Stimulated activated CD4-positive, alpha-beta T cell treated with anti-CD3 and anti-CD28 coated beads, TNF-alpha, amount 100 ng/mL, for 48 hours (primary cell): Measurements from ENCODE around the gene OSCP1.

Experiments used
- DNase-seq, 3 donors: peaks; one replicate each; pipeline ENCODE4 v3.0.0-alpha.2; 2020; ENCODE audit warnings: low read depth in 3 of 3

The OSCP1 gene

DNA sequence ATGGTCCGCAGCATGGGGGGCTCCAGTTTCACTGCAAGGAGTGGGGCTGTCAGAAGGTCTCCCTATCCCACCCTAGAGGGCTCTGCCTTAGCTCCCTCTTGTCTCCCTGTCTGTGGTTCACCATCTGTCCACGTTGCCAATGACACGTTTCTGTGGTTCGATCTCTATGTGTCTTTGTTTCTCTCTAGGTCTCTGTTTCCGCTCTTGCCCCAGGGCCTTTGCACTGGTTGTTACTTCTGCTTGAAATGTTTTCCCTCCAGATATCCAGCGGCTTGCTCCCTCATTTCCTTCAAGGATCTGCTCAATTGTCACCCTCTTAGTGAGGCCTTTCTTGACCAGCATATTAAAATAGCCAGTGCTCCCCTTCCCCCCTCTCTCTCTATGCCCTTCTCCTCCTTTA lies 22.4 kb upstream of the OSCP1 start:
- no peak for DNase-seq

DNA sequence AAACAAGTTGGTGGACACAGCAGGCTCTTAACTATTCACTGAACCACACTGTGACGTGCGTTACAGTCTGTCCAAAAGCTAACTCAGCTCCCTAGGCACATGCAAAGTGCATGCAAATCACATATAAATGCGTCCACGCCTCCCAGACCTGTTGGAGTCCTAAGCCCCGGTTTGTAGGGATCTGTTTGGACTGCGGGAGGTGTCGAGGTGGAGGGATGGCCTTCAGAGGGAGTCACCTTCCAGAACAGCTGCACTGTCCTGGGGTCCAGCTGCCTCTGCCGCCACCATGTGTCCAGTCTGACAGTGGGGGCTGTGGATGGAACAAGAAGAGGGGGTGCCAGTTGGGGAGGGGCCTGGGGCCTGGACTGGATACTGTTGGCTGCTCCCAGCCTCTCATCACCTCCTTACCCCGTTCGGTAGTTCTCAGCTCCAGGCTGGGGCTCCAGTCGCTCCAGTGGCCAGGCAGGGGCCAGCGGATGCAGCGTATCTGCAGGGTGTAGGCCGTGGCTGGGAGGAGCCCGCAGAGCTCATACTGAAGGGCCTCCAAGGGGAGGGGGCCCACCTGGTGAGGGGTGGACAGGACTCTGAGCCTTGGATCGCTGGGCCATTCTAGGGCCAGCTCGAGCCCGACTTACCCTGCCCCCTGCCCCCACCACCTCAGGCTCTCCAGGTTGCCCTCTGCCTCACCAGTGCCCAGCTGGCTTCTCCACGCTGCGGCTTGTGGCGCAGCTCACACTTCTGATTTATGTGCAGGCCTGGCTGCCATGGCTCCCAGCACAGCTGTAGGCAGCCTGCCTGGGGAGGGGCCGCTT lies 21.8 kb upstream of the OSCP1 start:
- DNase-seq = no peak

DNA sequence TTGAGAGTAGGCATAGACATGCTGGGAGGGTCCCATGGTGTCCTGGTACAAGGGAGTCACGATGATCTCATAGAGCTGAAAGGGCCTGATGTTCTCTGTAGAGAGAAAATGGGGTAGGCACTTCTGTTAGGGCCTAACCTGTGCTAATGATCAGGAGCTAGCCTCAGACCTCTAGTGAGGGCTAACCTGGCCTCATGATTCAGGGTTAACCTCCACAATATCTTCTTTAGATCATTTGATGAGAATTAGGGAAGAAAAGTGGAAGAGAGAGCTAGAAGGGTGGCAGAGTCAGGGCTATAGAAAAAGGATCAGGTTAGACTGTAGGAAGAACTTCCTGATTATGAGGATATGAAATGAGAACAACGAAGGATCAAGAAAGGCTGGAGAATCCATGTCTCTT lies 18.9 kb upstream of the OSCP1 start:
- DNase-seq = no peak

DNA sequence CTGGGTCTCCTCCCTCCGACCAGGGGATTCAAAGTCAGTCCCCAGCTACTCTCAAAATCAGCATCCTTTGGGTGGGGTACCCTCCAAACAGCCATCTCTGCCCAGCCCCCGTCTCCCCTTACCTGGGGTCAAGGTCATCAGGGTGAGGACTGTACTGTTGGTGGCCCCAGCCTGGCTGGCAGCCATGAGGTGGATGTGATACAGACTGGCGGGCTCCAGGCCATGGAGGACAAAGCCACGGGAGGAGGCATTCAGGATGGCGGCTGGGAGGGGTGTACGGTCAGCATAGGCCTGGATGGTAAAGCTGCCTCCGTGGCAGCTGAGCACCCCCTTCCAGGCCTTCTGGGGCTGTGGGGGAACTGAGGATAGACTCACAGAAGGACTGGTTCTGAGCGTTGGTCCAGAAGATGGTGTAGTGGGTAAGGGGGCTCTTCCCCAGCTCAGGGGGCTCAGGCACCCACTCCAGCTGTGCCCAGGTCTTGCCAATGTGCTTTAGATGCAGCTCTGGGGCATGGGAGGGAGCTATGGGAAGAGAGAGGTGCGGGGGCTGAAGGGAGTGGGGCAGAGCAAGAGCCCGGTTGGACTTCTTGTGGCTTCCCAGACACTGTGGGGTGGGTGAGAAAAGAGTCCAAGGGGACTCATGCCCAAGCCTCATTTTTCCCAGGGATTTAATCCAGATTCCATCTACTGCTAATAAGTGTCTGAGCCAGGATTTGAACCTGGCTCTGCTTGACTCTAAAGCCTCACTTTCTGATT lies 17.6 kb upstream of the OSCP1 start:
- no peak for DNase-seq

DNA sequence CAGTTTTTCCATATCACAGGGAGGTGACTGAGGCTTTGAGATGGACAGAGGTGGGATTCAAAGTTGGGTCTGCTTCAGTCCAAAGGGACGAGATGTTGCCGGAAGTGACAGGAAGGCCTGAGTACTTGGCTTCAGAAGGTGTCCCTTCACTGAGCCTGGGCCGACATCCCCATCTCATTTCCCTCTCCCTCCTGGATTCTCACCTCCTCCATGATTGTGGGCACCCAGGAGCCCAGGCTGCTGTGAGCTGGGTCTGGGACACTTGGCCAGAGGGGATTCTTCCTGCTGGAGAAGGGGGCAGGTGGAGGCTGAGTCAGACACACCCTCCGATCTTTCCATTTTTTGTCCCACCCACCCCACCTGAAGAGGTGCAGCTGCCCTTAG lies 16.8 kb upstream of the OSCP1 start:
- no peak for DNase-seq

DNA sequence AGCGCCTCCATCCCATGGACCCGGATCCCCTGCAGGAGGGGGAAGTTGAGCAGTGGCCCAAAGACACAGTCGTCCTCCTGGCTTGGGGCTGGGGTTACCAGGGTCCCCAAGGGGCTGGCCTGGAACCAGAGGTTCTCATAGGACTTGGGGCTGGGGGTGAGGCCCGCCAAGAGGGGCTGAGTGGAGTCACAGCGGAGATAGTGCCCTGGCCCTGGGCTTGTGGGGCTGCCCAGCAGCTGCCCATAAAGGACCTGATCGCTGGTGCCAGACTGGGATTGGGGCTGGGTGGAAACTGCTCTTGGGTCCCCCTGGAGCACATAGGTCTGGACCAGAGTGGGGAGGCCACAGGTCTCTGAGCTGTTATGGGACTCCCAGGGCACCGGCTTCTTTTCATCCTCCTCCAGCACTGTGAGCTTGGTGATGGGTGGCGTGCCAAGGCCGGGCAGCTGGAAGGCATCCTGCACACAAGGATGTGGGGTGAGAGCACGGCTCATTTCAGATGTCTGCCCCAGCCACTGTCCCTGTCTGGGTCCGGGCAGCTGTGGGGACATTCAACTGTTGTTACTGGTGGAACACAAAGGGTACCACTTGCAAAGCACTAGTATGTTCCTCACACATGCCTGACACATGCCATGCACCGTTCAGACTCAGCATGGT lies 16.2 kb upstream of the OSCP1 start:
- no peak for DNase-seq

DNA sequence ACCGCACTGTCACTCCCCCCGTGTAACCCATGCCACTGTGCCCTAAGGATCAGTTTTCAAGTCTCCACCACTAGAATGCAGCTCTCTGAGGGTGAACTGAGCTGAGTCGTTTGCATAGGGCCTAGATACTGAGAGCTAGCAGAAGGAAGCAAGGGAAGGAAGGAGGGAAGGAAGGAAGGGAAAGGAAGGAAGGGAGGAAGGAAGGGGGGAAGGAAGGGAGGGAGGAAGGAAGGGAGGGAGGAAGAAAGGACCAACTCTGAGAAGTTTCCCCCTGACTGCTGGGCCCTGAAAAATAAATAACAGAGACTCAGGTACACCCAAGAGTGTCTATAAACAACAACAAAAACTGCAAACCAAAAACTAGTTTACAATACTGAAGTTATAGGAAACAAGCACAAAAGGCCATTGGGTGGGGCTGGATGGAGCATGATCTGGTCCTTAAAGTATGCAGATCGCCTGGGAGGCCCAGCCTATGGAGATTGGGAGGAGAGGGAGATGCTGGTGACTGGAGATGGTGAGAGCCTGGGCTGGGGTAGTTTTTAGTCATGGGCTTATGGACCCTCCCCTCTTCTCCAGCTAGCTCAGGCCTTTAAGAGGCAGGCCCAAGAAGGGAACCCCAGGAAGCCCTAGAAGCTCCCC lies 15.6 kb upstream of the OSCP1 start:
- DNase-seq = no peak

DNA sequence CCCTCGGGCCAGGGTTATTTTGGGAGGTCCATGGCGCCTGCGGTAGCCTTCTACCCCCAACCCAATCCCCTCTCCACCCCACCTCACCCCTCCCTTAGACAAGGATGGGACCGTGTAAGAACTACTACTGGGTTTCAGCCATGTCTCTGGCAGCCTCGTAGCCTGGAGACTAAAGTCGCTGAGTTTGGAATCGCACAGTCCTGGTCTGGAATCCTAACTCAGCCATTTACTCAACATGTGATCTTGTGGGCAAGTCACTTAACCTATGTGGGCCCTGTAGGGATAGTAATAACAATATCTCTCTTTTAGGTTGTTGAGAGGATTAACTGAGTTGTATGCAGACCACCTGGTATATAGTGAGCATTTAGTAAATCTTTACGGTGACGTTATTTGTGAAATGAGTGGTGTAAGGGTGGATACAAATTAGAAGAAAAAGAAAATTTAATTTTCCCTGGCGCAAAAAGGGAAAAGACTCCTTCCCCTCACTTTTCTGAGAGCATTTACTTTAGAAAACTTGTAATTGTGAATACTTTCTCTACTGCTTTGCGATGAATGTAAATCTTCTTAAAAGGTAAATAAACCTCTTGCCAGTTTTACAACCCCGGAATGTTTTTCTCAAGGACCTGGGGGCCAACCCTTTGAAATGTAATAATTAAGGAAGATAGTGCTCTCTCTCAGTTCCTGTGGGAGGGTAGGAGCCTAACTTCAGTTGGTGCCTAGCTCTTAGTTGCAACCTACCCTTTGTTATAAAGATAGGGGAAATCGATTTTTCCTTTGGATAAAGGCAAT lies 14.5 kb upstream of the OSCP1 start:
- no peak for DNase-seq

DNA sequence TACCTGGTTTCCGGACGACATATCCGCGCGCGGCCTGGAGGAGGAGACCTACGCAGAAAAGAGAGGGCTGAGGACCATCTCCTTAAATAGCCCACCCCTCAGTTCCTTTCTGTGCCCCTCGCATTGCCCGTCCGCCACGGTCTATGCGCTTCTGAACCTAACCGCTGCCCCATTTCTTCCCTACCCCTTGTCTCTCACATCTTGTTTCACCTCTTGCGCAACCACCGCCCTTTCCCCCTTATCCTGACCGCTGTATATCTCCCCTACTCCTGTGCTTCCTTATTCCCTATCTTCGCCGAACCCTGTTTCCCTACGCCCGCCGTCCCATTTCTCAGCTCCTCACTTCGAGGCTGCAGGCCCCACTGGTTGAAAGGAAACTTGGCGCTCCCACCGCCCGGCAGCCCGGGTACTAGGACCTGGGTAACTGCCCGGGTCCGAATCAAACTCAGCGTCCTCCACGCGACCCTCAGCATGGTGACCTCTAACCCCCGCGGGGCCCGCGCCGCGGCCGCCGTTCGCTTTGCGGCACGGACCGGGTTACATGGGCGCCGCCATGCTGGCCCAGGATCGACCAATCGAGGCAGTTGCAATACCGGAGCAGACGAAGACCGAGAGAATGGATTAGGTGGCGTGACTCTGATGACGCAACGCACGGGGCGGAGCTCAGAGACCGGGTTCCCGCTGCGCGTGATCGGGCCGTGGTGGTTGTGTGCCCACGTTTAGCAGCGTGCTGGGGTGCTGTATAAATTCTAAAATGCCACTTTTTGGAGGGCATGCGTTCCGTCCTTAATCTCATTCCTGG lies 13.8 kb upstream of the OSCP1 start, which contains the start of gene MRPS15:
Gene MRPS15, minus strand, starts transcription at position 582 of the 802 bp plus-strand sequence. Its CDS starts 109 bp downstream, at position 473.
- DNase-seq = peak; percentile 89 to 96 (median 92)

DNA sequence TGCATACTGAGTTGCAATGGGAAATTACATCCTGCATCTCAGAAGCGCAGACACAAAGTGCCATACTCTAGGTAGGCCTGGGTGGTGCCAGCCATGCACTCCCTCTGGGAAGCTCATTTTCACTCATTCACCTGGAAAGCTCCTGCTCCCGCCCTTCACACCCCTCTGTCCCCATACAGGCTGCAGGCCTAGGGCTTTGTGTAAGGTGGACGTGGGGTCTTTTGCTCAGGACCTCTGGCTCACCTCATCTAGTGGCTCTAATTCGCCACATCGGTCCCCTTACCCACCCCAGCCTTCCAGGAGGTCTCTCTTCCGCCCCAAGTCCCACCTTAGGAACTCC lies 13.2 kb upstream of the OSCP1 start:
- no peak for DNase-seq

DNA sequence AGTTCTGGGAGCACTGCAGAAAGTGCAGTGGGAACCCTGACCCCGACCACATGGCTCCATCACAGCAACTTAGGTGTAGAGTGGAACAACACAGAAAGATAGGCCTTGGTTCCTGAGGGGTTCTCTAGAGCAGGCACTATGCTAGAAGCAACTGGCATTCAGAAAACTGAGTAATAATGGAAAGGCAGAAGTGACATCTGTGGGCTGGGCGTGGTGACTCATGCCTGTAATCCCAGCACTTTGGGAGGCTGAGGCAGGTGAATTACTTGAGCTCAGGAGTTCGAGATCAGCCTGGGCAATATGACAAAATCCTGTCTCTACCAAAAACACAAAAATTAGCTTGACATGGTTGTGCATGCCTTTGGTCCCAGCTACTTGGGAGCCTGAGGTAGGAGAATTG lies 8.7 kb upstream of the OSCP1 start:
- peak; percentile 24 to 49 (median 42) for DNase-seq

DNA sequence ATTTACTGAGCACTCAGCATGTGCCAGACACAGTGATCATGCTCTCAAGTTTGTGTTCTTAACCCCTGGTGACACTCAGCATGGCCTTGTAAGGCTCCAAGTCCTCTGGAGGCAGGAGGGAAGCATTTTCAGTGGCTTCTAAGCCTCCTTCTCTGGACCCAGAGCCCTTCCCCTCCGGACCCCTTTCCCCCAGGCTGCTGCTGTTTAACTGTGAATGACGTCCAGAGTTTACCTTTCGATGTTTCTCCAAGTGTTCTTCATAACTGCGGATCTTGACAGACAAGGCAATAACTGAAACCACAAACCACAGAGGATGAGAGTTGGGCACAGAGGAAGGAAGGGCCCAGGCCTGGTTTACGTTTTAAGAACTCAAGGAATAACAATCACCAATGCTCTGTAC lies 7.4 kb upstream of the OSCP1 start:
- no peak for DNase-seq

DNA sequence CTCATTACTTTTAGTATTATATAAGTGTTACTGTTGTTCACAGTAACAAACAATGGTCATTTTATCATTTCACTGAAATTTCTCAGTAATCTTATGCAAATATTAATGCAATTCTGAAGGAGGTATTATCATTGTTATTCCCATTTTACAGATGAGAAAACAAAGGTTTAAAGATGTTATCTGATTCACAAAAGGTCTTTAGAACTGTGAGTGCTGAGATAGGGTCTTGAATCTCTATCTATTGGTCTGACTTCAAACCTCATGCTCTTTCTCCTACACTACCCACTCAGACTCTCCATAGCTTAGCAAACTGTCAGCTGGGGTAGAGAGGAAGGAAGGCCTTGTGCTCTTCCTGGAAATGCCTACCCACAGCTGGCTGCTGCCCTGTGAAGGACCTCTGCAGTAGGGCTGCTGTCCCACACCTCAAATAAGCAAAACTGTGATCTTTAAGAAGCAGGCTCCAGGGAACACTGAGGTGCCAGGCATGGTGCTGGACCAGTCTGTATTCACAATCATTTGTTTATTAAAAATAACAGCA lies 6.2 kb upstream of the OSCP1 start:
- DNase-seq = no peak

DNA sequence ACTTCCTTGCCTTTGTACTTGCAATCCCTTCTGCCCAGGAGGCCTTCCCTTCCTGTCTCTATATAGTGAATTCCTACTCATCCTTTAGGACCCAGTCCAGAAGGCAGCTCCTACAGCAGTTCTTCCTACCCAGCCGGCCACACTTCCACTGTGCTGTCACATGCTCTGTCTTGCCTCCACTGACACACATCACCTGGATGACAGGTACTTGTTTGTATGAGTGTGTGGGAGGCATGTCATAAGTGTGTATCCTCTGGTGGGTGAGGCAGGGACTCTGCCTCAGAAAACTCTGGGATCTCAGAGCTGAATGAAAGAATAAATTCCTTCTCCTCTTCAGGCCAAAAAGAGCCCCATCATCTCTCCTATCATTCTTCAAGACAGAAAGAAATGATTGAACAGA lies 5.1 kb upstream of the OSCP1 start:
- no peak for DNase-seq

DNA sequence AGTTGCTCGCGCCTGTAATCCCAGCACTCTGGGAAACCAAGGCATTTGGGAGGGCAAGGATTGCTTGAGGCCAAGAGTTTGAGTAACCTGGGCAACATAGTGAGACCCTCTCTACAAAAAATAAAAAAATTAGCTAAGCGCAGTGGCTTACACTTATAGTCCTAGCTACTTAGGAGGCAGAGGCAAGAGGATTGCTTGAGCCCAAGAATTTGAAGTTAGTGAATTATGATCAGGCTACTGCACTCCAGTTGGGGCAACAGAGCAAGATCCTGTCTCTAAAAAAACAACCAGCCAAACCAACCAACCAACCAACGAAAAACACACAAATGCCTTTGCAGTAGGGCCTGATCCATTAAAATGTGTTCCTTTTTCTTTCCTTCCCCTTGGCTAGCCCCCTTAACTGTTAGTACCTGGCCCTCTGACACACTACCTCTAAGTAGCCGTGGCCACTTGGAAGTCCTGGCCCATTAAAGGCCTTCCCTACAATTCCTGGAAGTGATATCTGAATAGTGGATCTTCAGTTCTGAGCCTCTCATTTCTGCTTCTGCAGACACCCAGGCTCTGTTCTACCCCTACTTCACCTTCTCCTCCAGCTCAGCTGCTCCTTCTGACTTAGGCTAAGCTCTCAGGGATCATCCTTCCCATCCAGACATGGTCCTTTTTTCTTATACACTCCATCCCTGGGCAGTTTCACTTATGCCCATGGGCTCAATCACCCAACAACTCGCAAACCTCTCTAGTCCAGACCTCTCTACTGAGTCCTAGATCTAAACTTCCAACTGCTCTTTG lies 3.5 kb upstream of the OSCP1 start:
- no peak for DNase-seq

DNA sequence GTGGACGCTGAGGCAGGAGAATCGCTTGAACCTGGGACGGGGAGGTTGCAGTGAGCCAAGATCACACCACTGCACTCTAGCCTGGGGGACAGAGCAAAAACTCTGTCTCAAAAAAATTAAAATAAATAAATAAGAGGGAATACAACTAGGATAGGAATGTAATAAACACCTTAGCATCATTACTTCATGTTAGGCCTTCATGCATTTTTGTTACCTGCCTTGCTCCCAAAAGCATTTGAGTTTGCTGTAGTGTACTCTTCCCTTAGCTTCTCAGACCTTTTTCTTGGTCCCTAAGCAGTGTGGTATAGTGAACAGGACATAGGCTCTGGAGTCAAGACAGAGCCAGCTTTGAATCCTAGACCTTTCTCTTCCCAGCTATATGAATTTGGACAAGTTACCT lies 2.8 kb upstream of the OSCP1 start:
- DNase-seq = no peak

DNA sequence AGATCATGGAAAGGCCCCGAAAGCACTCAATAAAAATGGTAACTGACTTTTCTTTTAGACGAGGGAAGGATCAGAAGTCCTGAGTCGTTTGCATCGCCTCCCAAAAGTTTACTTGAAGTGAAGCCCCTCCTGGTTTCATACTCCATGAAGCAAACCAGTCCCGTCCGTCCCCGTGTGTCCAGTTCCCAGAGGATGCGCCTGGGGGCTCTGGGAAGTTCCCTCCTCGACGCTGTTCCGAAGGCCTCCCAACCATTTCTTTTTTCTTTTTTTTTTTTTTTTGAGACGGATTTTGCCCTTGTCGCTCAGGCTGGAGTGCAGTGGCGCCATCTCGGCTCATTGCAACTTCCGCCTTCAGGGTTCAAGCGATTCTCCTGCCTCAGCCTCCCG lies 661 bp upstream of the OSCP1 start:
- no peak for DNase-seq

DNA sequence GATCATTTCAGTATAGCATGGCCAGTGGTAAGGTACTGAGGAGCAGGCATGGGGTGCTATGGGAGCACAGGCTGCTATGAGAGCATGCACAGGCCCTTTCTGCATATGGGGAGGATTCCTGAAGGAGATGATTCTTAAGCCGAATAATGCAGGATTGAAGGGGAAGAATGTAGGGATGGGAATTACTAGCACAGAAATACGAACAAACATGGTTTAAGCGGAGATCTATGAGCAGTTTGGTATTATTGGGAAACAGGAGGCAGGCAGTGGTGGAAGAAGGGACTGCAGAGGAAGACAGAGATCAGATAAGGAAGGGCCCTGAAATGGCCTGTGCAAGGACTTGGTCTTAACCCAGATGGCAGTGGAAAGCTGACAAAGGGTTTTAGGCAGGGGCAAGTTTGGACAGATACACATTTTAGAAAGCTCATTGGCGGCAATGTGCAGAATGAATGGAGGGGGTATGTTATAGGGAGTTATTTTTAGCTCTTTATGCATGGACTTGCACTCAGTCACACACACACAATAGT lies 1.7 kb downstream of the OSCP1 start:
- DNase-seq = no peak

DNA sequence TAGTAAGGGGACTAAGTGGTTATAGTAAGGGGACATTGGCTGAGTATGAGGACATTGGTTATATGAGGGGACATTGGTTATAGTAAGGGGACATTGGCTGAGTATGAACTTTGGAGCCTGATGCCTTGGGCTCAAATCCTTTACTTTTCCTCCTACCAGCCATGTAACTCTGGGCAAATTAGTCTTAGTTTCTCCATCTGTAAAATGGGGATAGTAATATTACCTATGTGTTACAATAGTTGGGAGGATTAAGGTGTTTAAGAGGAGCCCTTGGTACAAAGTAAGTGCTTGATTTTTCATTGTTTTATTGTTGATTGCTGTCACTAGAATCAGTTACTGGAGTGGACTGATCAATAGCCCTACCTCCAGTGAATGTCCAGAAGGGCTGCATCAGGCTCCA lies 2.8 kb downstream of the OSCP1 start:
- no peak for DNase-seq
